Cardiac fibroblast (primary cell): ENCODE measurements around the gene ETAA1.

ENCODE experiments used
- DNase-seq, 2 donors: peaks; one replicate each; pipeline versions ENCODE4 v3.0.0 to v3.0.0-alpha.2; 2010; ENCODE audit warnings: low read depth in 2 of 2
- H3K4me3 ChIP-seq, 2 donors: replicated peaks in 1 of 2; 1 replicate in 1 of 2; 2 replicates in 1 of 2; pipeline ENCODE4 v1.5.1; 2011; ENCODE audit warnings: low read depth in 2 of 2, low read length in 2 of 2, mild to moderate bottlenecking in 2 of 2, moderate library complexity in 1 of 2
- TF ChIP-seq, protein P1 (sequence below): IDR thresholded peaks from one replicate; pipeline ENCODE4 v1.5.1; 2011; ENCODE audit warnings: low read depth, mild to moderate bottlenecking, low read length, inconsistent platforms

The ETAA1 gene

DNA sequence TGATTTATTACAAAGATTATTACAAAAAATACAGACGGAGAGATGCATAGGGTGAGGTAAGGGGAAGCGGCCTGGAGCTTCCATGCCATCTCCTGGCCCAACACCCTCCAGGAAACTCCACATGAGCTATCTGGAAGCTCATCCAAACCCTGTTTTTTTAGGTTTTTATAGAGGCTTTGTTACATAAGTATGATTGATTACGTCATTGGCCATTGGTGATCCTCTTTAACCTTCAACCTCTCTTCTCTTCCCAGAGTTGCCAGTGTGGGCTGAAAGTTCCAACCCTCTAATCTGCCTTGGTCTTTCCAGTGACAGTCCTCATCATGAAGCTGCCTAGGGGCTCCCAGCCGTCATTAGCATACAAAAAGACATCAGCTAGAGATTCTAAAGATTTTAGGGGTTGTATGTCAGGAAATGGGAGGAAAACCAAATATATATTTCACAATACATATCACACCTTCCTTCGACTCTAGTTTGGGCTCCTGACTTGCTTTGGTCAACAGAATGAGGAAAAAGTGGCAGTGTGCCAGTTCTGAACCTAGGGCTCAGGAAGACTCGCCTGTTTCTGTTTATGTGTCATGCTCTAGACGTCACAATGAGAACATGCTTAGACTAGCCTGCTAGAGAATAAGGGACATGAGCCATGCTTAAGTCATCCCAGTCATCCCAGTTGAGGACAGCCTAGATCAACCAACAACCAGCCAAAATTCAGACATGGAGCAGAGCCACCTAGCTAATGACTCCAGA, 54.1 kb downstream of the ETAA1 start:
- peak; percentile 71 to 98 for DNase-seq
- H3K4me3 ChIP-seq = no peak overlapping the region
- TF ChIP-seq, protein P1, sequence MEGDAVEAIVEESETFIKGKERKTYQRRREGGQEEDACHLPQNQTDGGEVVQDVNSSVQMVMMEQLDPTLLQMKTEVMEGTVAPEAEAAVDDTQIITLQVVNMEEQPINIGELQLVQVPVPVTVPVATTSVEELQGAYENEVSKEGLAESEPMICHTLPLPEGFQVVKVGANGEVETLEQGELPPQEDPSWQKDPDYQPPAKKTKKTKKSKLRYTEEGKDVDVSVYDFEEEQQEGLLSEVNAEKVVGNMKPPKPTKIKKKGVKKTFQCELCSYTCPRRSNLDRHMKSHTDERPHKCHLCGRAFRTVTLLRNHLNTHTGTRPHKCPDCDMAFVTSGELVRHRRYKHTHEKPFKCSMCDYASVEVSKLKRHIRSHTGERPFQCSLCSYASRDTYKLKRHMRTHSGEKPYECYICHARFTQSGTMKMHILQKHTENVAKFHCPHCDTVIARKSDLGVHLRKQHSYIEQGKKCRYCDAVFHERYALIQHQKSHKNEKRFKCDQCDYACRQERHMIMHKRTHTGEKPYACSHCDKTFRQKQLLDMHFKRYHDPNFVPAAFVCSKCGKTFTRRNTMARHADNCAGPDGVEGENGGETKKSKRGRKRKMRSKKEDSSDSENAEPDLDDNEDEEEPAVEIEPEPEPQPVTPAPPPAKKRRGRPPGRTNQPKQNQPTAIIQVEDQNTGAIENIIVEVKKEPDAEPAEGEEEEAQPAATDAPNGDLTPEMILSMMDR = no peak

DNA sequence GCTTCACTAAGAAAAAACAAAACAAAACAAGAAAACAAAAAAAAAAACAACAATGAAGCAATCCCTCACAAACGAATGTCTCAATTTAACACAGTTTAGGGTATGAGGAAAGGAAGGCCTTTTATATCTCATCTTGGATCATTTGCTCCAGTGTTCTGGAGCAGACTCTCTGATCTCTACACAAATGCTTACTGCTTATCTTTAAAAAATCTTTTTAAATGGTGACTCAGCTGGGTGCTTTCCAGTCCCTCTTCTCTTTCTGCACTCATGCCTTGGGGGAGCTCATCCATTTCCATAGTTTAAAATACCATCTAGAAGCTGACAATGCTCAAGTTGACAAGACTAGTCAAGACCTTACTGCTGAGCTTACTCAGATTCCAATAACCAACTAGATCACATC, 56.2 kb downstream of the ETAA1 start:
- peak in 1 of 2 donors; percentile 47 for DNase-seq

DNA sequence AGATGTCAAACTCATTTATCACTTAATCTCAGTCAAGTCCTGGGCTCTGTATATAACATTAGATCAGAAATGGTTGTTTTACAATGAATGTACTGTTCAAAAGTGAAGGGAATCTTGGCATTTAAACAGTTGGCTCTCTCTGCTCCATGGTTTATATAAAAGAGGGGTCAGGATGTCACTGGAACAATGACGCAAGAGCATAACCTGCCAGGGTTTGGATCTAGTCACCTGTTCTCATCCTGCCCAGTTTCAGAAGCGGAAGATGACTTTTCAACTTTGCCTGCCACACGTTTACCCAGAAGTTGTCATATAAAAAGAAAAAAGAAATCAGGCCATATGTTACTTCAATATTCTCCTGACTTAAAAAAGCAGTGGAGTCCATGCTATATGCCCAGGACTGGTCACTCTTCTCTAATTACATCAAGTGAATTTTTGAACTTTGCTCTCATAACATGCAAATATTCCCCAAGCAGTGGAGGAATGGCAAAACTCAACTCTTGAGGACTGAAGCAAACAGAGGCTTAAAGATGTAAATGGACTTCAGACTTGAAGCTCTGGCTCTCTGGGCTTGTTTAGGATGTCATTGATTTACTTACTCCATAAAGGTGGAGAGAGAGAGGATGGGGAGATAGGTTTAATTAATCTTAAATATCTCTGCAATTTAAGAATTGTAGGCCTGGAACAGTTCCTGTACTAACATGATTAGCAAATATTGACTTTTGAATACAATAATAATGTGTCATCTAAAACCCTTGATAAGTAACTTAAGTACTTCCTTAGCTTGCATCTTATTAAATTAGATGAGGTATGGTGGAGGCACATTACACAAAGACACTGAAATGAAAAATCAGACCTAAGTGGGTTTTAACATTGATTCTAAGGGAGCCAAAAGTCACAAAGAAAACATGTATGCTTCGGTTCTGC, 58.3 kb downstream of the ETAA1 start:
- no peak overlapping the region for H3K4me3 ChIP-seq
- TF ChIP-seq, protein P1 = no peak
- no peak for DNase-seq

More for the DNA sequence above, 56.2 kb downstream of the ETAA1 start:
- TF ChIP-seq, protein P1 = no peak
- no peak overlapping the region for H3K4me3 ChIP-seq

DNA sequence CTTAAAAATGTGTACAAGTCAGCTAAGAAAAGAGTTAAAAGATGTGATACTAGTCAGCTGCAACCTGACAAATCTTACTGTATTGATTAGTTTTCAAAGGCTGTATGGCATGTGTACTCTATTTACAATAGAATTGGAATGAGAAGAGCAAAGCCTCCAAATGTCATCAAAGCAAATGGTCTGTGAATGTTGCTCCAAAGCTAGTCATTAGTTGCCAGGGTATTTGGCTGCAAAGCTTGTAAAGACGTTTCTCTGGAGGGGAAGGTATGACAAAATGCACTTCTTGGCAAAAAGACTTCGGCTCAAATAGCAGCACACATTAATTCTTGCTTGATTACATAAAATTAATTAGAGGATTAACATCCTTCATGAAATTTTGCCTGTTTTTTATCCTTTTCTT, 59.3 kb downstream of the ETAA1 start:
- no peak for DNase-seq
- TF ChIP-seq, protein P1 = no peak
- H3K4me3 ChIP-seq = no peak overlapping the region

DNA sequence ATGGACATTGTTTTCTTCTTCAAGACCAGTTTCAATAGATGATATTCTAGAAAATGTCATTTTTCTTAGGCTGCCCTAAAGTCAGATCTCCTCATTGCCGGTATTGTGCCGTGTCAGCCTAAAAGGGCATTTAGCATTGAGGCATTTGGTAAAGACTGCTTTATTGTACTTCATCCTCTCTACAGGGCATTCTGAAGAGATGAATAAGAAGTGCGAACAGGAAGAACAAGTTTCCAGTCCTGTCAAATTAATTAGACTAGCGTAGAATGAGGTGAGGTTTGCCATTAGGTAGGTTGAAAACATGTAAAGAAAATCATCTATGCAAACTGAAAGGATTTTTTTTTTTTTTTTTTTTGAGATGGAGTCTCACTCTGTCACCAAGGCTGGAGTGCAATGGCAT, 60.6 kb downstream of the ETAA1 start:
- H3K4me3 ChIP-seq = no peak overlapping the region
- no peak for DNase-seq
- TF ChIP-seq, protein P1 = no peak

DNA sequence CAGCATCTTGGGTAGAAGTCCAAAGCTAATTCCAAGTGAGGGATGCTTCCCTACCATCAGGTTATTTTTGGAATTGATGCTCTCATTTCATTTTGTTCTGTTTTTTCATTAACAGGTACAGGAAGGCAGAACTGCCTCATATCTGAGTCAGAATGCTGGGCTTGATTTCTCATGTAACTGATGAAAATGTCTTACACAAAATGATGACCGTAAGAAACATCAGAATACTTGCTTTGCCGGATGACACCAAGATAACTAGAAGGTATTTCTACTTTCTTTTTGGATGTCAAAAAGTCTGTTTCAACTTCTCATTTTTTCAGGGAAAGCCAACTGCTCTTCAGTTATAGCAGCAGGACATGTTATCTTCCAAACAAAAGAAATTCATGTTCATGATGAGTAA, 62.6 kb downstream of the ETAA1 start:
- peak in 1 of 2 donors; percentile 29 for DNase-seq
- no peak overlapping the region for H3K4me3 ChIP-seq
- TF ChIP-seq, protein P1 = no peak
